NCI-H2107 treated with DMSO at 0.1 percent for 48 hours (cell line): ENCODE results near the gene VPS50.
"Not testable (repeated sequence)": the region's sequence is repeated elsewhere in the genome, so short reads cannot be mapped to it uniquely, and the experiment has no call there.

Experiments
- DNase-seq: peaks from one replicate; lab custom pipeline; 2025; ENCODE audit not compliant: unreplicated experiment; lab: John Stamatoyannopoulos, UW

VPS50 gene

GRCh38 chr7:93331706-93332105, 99.5 kb downstream of the VPS50 start:
- DNase-seq = no peak

DNA sequence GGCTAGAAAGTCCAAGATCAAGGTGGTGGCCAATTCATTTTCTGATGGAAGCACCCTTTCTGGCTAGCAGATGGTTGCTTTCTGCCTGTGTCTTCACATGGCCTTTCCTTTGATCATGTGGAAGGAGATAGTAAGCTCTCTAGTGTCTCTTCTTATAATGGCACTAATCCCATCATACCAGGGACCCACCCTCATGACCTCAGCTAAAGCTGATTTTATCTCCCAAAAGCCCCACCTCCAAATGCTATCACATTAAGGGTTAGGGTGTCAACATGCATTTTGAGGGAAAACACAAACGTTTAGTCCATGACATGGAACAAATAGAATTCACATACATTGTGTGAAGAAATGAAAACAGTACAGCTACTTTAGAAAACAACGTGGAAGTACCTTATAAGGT, 100.0 kb downstream of the VPS50 start:
- DNase-seq = no peak

GRCh38 chr7:93337052-93337451, 104.9 kb downstream of the VPS50 start:
- DNase-seq = no peak

GRCh38 chr7:93342178-93342577, 110.0 kb downstream of the VPS50 start:
- not testable (repeated sequence) for DNase-seq

- no peak for DNase-seq
Measured at GRCh38 chr7:93350338-93350737, 118.2 kb downstream of the VPS50 start.

GRCh38 chr7:93352881-93353280, 120.7 kb downstream of the VPS50 start:
- no peak for DNase-seq

DNA sequence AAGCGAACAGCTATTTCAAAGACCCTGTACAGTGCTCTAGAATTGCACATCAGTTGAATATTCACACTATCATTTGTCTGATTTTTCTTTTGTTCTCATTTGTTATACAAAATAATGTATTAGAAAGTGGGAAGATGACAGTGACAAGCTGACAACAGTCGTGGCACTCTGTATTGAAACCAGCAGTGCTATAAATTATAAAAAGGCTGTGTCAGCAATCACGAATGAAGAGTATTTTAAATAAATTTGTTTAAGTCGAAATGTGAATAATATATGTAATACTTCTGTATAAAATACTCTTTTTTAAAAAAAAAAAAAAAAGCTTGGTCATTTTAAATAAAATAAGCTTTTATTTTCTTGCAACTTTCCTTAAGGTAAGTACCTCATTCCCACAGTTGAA, 122.6 kb downstream of the VPS50 start:
- DNase-seq = no peak

GRCh38 chr7:93359520-93360198, 127.5 kb downstream of the VPS50 start:
- DNase-seq = peak; percentile 68

- no peak for DNase-seq
Measured at GRCh38 chr7:93361853-93362252, 129.7 kb downstream of the VPS50 start.

DNA sequence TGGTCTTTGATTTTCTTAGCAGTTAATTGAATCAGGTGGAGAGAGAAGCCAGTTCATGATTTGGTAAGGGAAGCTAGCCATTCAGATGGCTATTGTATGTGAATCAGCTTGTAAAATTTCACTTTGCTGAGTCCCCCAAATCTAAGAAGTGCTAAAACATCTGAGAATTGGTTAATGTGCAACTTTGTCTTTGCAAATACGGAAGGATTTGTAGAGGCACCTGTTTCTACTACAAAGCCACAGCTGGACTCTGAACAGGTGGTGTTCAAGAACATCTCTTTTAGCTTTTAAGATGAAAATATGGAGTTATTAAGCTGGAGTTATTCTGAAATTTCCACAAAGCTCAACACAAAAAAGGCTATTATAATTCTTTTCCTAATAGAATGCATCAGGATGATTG, 132.6 kb downstream of the VPS50 start:
- DNase-seq = no peak

DNA sequence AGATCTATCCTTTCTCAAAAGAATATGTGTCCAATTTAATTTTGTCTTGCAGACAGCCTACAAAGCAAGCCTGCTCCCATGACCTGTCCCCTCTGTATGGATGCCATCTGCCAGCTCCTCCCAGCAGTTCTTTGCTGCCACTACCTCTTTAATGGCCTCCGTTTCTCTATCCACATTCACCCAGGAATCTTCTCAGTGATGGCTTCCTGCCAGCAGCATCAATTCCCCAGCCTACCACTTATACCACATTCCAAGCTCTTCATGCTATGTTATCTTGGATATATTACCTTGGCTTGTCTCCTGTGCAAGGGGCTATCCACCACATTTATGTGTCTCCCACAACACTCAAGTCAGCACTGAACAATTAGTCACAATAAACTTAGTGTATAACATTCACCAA, 133.2 kb downstream of the VPS50 start:
- no peak for DNase-seq

DNA sequence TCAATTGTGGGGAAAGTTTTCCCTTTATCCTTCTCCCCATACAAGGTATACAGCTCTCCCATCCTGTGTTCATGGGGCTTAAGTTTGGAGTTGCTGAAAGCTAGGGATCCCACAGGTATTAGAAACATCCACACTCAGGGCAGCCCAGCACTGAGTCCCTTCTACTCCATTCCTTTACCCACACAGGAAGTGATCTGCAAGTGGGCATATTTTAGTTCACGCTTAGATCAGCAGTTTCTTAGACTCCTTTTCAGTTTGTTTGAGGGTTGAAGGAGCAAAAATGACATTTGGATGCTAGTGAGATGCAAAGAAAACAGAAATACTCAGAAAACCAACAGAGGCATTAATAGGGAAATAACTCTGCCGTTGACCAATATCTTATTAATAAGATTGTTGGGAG, 134.7 kb downstream of the VPS50 start:
- DNase-seq = no peak

DNA sequence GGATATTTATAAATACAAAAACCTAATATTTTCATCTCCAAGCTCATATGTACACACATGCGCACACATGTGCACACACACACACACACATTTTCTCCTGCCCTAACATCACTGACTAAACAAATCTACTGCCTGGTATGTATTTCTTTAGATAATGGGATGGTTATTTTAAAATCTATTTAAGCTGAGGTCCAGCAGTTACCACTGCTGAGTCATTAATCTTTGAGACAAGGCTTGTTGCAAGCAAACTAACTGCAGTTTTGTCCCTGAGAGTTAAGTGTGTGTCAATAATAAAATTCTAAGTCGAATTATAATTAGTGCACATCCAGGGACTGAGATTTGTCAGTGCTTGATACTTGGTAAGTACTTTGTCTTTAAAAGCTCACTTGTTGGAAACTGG, 135.1 kb downstream of the VPS50 start:
- no peak for DNase-seq

- not testable (repeated sequence) for DNase-seq
Measured at GRCh38 chr7:93370937-93371336, 138.8 kb downstream of the VPS50 start.

GRCh38 chr7:93373537-93373936, 141.4 kb downstream of the VPS50 start:
- no peak for DNase-seq

DNA sequence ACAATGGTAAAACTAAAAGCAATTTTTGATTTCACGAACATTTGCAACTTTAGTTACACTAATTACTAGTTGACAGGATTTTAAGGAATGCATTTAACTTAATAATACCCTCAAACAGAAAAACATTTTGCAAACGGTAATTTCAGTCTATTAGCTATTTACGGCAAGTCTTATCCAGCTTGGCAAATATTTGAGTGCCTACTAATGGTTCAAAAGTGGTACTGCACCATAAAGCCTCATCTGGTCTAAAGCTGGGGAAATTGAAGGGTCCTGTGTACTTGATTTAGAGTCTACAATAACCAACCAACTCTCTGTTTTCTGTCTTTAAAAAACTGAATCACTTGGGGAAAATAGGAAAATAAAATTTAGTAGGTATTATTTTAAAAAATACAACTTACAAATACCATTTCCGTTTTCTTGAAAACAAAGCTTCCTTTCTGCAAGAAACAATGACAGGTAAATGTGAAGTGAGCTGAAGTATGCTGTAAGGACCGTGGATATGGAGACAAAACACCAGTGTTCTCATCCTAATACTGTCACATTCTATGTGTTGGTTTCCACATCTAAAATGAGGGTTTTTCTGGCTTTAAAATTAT, 142.3 kb downstream of the VPS50 start:
- peak; percentile 48 for DNase-seq

DNA sequence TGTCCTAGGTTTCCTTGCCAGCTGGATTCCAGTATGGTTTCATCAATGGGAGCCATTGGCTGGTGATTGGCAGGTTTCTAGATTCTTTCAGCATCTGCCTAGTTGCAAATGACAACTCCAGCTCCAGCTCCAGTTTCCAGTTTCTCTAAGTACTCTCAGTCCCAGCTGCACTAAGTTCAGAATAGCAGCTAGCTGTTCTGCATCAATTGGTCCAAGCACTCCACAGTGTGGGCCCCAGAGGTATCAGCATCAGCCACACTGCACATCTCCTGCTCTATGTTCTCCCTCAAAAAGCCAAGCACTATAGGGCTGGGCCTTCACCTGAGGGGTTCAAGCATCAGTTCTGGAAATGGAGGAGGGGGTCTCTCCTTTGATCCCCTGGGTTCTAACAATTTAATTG, 143.4 kb downstream of the VPS50 start:
- no peak for DNase-seq

- no peak for DNase-seq
Measured at GRCh38 chr7:93378131-93378760, 146.1 kb downstream of the VPS50 start.

DNA sequence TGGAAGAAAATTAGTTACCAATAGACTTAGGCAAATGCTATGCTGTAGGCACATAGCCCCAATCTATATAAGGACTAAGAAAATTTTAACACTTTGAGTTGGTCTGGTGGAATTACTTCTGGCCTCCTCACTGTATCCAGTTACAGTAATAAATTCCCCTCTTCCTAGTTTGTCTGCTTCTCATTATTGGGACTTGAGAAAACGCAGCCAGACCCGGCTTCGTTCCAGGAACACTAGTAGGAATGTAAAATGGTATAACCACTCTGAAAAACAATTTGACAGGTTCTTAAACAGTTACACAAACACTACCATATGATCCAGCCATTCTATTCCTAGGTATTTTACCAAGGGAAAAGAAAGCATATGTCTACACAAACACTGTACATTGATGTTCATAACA, 150.2 kb downstream of the VPS50 start:
- DNase-seq = no peak

DNA sequence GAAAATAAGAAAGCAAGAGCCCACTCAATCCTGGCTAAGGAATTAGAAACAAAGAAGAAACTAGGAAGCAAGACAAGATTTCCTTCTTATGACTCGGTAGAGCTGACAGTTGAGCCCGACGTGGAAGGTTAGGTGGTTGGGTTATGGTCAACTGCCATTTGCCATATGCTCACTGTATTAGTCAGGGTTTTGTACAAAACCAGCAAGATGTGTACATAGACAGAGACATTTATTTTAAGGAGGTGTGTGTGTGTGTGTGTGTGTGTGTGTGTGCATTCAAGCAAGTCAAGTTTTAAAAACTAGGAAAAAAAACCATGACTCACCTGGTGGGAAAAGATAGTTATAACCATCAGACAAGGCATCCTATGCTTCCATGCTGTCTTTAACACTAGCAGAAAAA, 158.5 kb downstream of the VPS50 start:
- no peak for DNase-seq

DNA sequence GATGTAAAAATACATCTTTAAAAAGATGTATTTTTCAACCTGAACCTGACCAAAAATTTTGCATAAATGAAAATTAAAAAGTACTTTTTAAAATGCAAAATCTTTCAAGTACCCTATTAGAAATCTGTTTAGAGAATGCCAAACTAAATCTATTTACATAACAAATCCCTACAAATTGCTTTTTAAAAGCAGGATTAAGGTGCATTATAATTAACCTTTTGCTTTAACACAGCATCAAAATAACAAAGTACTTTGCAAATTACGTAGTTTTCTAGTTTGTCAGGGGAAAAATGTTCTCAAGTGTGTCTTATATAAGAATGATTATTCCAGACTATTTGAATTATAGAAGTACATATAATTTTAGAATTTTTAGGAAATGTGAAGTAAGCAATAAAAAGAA, 160.8 kb downstream of the VPS50 start:
- DNase-seq = no peak

DNA sequence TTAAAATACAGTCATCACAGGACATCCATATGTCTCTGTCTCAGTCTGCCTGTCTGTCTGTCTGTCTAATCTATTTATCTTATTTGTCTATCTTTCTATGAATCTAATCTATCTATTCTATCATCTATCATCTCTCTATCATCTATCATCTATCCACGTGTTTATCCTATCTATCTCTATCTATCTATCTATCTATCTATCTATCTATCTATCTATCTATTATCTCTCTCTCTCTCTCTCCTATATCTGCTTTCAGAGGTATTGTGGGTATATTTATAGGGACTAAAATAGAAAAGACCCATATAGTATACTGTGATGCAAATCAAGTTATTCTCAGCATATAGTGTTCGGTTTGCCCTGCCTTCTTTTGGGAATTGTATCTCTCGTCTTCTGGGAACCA, 167.5 kb downstream of the VPS50 start:
- no peak for DNase-seq

- DNase-seq = no peak
Measured at GRCh38 chr7:93402944-93403343, 170.8 kb downstream of the VPS50 start.
